Keratinocyte (primary cell): ENCODE results near the gene FAM50A. TPM values are rescaled to one million over a fixed set of nuclear protein-coding genes. Genes with fewer than 3 reads are reported as not detected.

ENCODE experiments used
- DNase-seq: peaks from one replicate; pipeline ENCODE4 v3.0.0-alpha.2; 2011; ENCODE audit warnings: low read depth, missing footprints, low spot score
- FAIRE-seq: peaks from 2 replicates; lab custom pipeline; 2011; peaks lifted over from hg19 to GRCh38; lab: Jason Lieb, UNC
- H2AFZ ChIP-seq: 2 replicates; pipeline ENCODE4 v1.6.0; 2012; ENCODE audit warnings: low read length, control low read depth, inconsistent platforms; ENCODE audit not compliant: control insufficient read depth
- H3K27ac ChIP-seq: 2 replicates; pipeline ENCODE4 v1.5.1; 2011; ENCODE audit warnings: low read length; ENCODE audit not compliant: control insufficient read depth, insufficient read depth
- H3K27me3 ChIP-seq: 3 replicates; pipeline ENCODE4 v1.6.0; 2011; ENCODE audit warnings: low read length; ENCODE audit not compliant: control insufficient read depth, insufficient read depth; ENCODE audit errors: extremely low read depth
- H3K36me3 ChIP-seq, 2 experiments: 2 replicates in 1 of 2; 3 replicates in 1 of 2; pipeline ENCODE4 v1.5.1; 2011; ENCODE audit warnings: low read length in 2 of 2, mild to moderate bottlenecking in 1 of 2; ENCODE audit not compliant: control insufficient read depth in 2 of 2, insufficient read depth in 2 of 2; ENCODE audit errors: extremely low read depth in 1 of 2
- H3K4me1 ChIP-seq: 3 replicates; pipeline ENCODE4 v1.5.1; 2011; ENCODE audit warnings: low read length; ENCODE audit not compliant: control insufficient read depth, insufficient read depth; ENCODE audit errors: extremely low read depth
- H3K4me2 ChIP-seq: 3 replicates; pipeline ENCODE4 v1.6.0; 2011; ENCODE audit warnings: low read depth, low read length; ENCODE audit not compliant: control insufficient read depth, insufficient read depth; ENCODE audit errors: extremely low read depth
- H3K4me3 ChIP-seq, 3 experiments: fragments of 200-600 bp in 1 of 3; sonication (generic) in 1 of 3; 2 replicates in 2 of 3; 3 replicates in 1 of 3; pipeline ENCODE4 v1.5.1; 2011 to 2016; ENCODE audit warnings: low read length in 3 of 3, mild to moderate bottlenecking in 3 of 3, control low read depth in 2 of 3, inconsistent platforms in 1 of 3, low read depth in 1 of 3, mixed read lengths in 1 of 3, mixed run types in 1 of 3, moderate library complexity in 1 of 3; ENCODE audit not compliant: control insufficient read depth in 2 of 3, insufficient read depth in 2 of 3; ENCODE audit errors: extremely low read depth in 1 of 3
- H3K79me2 ChIP-seq: 2 replicates; pipeline ENCODE4 v1.6.0; 2012; ENCODE audit warnings: low read length; ENCODE audit not compliant: control insufficient read depth, insufficient read depth
- H3K9ac ChIP-seq: 3 replicates; pipeline ENCODE4 v1.6.0; 2011; ENCODE audit warnings: low read length; ENCODE audit not compliant: control insufficient read depth, insufficient read depth; ENCODE audit errors: extremely low read depth
- H3K9me1 ChIP-seq: 3 replicates; pipeline ENCODE4 v1.6.0; 2011; ENCODE audit warnings: low read length; ENCODE audit not compliant: control insufficient read depth, insufficient read depth; ENCODE audit errors: extremely low read depth
- H3K9me3 ChIP-seq: 2 replicates; pipeline ENCODE4 v1.5.1; 2012; ENCODE audit warnings: low read depth, low read length; ENCODE audit not compliant: control insufficient read depth
- H4K20me1 ChIP-seq: 3 replicates; pipeline ENCODE4 v1.6.0; 2011; ENCODE audit warnings: low read length; ENCODE audit not compliant: control insufficient read depth, insufficient read depth; ENCODE audit errors: extremely low read depth
- EZH2 ChIP-seq: IDR thresholded peaks from one replicate; pipeline ENCODE4 v1.6.1; 2012; ENCODE audit warnings: inconsistent platforms, mild to moderate bottlenecking, low read length, moderate library complexity
- dilution Hi-C: fragments of 300-500 bp; cut with MboI; formaldehyde crosslinking; loops from one replicate; pipeline ENCODE4 v1.7.0; 2020; ENCODE audit warnings: low sequenced_read_pairs; ENCODE audit not compliant: extremely low pct_ligation_motif_present
- polyA plus RNA-seq, 5 experiments: library from polyadenylated mRNA; depleted of rRNA in 3 of 5; stranded (reverse) in 3 of 5; stranded (forward) in 1 of 5; unstranded in 1 of 5; fragments of >200 nt; gene quantifications; 1 replicate in 1 of 5; 2 replicates in 3 of 5; 3 replicates in 1 of 5; pipeline versions ENCODE4 v1.2.1 to v1.2.3, GENCODE V29; 2011 to 2012; ENCODE audit warnings: missing spikeins in 2 of 5, low read depth in 1 of 5, low replicate concordance in 1 of 5
- TF ChIP-seq, protein P1 (sequence below), 3 experiments: IDR thresholded peaks in 1 of 3; conservative IDR thresholded peaks in 1 of 3; optimal IDR thresholded peaks in 1 of 3; 2 replicates in 2 of 3; 3 replicates in 1 of 3; pipeline versions ENCODE3 to v1.5.1; 2011; ENCODE audit warnings: low read length in 3 of 3, mild to moderate bottlenecking in 3 of 3, moderate library complexity in 2 of 3, control low read depth in 1 of 3, inconsistent platforms in 1 of 3; ENCODE audit not compliant: insufficient read depth in 2 of 3; ENCODE audit errors: extremely low read depth in 1 of 3

Gene FAM50A
- polyA plus RNA-seq, 1 donor (not counting 4 experiments of a cell fraction or from before 2014, with no cell fraction given): 35.7 TPM

DNA sequence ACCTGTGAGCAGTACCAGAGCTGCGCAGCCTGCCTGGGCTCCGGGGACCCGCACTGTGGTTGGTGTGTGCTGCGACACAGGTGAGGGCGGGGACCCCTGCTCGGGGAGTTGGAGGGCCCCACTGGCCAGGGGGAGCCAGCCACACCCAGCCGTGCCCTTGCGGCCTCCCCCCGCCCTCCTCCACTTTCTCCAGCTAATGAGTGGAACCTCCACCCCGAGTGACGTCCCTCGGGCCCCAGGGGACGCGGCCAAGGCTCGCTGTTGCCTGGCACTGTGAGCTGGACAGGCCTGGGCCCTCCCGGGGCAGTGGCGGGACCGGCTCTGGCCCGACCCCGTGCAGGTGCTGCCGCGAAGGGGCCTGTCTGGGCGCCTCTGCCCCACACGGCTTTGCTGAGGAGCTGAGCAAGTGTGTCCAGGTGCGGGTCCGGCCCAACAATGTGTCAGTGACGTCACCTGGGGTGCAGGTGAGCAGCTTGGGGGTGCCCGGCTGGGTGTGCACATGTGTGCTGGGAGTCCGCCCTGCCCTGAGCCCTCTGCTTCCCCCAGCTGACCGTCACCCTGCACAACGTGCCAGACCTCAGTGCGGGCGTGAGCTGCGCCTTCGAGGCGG, 19.8 kb downstream of the FAM50A start:
- H3K4me1 ChIP-seq: peaks cover 4% of the 10 kb centered on the region
- FAIRE-seq (no peak), DNase-seq (no peak)
- no peak overlapping the region for H2AFZ ChIP-seq
- H3K9me3 ChIP-seq: no peaks in the 10 kb centered on the region
- no peak overlapping the region for H3K9ac ChIP-seq
- no peak overlapping the region for H3K27ac ChIP-seq
- dilution Hi-C loops: no loop called here
- H3K79me2 ChIP-seq: peaks cover 7% of the 10 kb centered on the region
- H3K9me1 ChIP-seq: no peaks in the 10 kb centered on the region
- TF ChIP-seq, protein P1, sequence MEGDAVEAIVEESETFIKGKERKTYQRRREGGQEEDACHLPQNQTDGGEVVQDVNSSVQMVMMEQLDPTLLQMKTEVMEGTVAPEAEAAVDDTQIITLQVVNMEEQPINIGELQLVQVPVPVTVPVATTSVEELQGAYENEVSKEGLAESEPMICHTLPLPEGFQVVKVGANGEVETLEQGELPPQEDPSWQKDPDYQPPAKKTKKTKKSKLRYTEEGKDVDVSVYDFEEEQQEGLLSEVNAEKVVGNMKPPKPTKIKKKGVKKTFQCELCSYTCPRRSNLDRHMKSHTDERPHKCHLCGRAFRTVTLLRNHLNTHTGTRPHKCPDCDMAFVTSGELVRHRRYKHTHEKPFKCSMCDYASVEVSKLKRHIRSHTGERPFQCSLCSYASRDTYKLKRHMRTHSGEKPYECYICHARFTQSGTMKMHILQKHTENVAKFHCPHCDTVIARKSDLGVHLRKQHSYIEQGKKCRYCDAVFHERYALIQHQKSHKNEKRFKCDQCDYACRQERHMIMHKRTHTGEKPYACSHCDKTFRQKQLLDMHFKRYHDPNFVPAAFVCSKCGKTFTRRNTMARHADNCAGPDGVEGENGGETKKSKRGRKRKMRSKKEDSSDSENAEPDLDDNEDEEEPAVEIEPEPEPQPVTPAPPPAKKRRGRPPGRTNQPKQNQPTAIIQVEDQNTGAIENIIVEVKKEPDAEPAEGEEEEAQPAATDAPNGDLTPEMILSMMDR (optimal IDR thresholded peaks at IDR 0.05 in 1 of 3, IDR thresholded peaks at IDR 0.05 in 1 of 3, conservative IDR thresholded peaks at IDR 0.05 in 1 of 3; ENCODE audit: extremely low read depth in 1 of 3, insufficient read depth in 2 of 3, low read length in 3 of 3): no peak
- no peak for TF ChIP-seq EZH2
- no peak overlapping the region for H3K4me3 ChIP-seq
- no peak overlapping the region for H3K4me2 ChIP-seq
- H3K27me3 ChIP-seq: no peaks in the 10 kb centered on the region
- H3K36me3 ChIP-seq: peaks cover 0 to 3% of the 10 kb centered on the region in 2 experiments
- H4K20me1 ChIP-seq: no peaks in the 10 kb centered on the region

DNA sequence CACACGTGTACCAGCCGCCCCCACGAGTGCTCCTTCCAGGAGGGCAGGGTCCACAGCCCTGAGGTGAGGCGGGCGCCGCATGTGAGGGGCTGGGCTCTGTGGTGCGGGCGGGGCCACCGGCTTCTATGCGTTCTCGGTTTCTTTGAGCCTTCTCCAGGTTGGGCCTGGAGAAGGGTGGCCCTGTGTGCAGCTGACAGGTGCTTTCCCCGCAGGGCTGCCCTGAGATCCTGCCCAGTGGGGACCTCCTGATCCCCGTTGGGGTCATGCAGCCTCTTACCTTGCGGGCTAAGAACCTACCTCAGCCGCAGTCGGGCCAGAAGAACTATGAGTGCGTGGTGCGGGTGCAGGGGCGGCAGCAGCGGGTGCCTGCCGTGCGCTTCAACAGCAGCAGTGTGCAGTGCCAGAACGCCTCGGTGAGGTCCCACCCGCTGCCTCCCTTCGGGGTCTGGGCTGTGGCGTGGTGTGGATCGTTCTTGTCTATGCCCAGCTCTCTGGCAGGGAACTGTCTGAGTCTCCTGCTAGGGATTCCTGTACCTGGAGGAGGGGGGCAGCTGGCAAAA, 20.9 kb downstream of the FAM50A start:
- Histone ChIP-seq H3K9me3 (no peaks in the 10 kb centered on the region), H3K9me1 (no peaks in the 10 kb centered on the region), H3K4me1 (peaks cover 3% of the 10 kb centered on the region), H2AFZ (no peak overlapping the region), H3K79me2 (peaks cover 2% of the 10 kb centered on the region), H3K9ac (no peak overlapping the region), H4K20me1 (no peaks in the 10 kb centered on the region), H3K36me3 (peaks cover 0 to 4% of the 10 kb centered on the region in 2 experiments), H3K27me3 (no peaks in the 10 kb centered on the region), H3K4me3 (no peak overlapping the region), H3K4me2 (no peak overlapping the region), H3K27ac (no peak overlapping the region)
- DNase-seq (no peak), FAIRE-seq (no peak)
- no peak for TF ChIP-seq EZH2
- TF ChIP-seq, protein P1 (optimal IDR thresholded peaks at IDR 0.05 in 1 of 3, IDR thresholded peaks at IDR 0.05 in 1 of 3, conservative IDR thresholded peaks at IDR 0.05 in 1 of 3; ENCODE audit: extremely low read depth in 1 of 3, insufficient read depth in 2 of 3, low read length in 3 of 3): no peak
- dilution Hi-C loops: no loop called here
